DMS114 treated with DMSO at 0.1 percent for 48 hours (cell line): Measurements from ENCODE around the gene TOP3B.
"Not testable (repeated sequence)": the region's sequence is repeated elsewhere in the genome, so short reads cannot be mapped to it uniquely, and the experiment has no call there.

Source experiments
- DNase-seq: peaks from one replicate; lab custom pipeline; 2025; ENCODE audit not compliant: unreplicated experiment; lab: John Stamatoyannopoulos, UW

TOP3B gene

DNA sequence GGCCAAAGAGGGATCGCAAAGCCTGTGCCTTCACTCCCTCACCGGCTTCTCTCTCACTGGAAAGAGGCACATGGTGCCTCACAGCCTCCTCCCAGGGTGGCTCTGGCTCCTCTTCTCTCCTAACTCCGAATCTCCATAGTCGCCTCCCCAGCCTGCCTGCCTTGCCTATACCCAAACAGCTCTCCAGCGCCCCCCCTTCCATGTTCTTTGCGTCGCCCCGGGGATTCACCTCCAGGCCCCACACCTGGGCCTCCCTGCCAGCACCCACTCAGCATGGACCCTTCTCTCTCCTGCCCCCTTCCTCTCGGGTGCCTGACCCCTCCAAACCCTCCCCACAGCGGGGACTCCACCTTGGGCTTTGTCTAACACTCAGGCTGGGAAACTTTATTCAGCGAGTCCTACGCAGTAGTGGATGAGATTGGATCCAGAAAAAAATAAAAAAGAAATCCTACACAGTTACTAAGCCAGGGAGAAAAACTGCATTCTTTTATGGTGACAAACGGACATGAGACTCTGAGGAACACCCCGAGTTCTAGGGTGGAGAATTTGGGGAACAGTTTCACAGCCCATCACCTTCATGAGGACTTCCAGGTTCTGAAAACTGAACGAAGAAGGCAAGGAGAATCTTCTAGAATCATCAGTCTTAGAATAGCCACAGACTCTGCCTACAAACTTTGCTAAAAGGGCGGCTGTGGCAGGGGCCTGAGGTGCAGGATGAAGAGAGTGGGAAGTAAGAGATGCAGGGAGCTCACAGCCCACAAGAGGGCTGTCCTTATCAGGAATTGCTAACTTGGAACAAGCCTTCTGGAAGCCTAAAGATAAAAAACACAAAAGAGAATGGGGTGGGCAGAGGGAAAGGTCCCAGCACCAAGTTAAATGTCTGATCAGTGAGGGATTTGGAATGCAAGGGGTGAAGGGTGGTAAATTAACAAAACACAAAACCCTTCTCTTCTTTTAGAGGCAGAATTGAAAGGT lies 35.3 kb downstream of the TOP3B start:
- DNase-seq, result no peak

DNA sequence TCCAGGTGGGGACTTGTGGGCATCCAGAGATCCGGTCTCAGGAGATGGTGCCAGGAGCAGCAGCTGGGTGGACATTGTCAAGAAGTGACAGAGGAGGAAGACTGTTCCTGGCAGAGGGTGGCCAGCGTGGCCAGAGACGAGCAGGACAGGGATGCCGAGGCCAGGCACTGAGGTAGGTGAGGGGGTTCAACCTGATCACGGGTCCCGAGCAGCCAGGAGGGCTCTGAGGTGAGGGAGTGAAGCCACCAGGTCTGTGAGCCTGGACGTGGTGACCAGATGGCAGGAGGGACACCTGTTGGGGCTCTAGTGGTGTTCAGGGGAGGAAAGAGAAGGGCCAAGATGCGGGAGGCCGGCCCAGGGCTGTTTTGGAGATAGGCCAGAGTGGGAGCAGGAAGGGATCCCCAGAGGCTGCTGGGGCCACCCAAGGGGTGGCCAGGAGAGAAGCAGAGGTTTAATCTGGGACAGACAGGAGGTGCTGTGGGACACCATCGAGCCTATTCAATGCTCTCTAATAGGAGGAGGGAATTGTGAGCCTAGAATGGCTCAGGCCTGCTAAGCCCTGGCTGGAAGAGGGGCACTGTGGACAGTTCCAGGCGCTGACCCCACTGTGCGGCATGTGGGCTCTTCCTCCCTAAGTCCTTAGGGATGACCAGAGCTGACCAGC lies 36.2 kb downstream of the TOP3B start:
- no peak for DNase-seq

DNA sequence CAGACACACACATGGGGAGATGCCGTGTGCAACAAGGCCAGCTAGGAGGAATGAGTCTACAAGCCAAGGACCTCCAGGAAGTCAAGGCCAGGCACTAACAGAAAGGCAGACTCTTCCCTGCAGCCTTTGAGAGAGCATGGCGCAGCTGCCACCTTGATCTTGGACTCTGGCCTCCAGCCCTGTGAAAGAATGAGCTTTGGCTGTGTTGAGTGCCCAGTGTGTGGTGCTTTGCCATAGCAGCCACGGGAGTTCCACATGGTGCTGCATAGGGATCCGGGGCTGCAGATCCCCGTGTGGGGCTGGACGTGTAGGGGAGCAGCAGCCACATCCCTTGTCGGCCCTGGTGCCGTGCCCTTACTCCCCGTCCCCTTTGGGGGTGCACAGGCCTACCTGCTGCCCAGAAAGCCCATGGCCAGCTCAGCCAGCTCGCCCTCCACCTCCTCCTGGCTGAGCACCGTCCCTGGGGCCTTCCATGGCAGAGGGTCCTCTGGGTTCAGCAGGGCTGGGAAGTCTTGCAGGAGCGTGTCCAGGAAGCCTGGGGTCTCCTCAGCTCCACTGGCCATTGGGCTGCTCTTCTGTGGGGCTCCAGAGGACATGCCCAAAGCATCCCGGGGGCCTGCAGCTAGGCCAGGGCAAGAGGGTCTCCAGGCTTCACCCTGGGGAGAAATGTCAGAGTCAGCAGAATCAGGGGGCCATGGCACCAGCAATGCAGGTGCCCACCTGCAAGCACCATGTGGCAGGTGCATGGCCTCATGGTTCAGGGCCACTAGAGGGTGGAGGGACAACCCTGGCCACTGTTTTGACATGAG lies 36.9 kb downstream of the TOP3B start:
- DNase-seq, result no peak

DNA sequence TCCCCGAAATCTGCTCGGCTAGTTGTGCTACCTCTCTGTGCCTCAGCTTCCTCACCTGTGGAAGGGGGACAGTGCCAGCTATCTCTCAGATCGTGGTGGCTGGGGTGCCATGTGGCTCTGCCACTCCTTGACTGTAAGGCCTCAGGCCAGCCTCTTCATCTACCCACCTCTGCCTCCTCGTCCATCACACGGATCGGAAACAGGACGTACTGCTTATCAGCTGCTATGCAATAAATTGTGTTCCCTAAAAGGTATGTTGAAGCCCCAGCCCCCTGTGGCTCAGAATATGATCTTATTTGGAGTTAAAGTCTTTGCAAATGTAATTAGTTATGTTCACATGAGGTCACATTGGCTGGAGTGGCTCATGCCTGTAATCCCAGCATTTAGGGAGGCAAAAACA lies 37.7 kb downstream of the TOP3B start:
- no peak for DNase-seq

DNA sequence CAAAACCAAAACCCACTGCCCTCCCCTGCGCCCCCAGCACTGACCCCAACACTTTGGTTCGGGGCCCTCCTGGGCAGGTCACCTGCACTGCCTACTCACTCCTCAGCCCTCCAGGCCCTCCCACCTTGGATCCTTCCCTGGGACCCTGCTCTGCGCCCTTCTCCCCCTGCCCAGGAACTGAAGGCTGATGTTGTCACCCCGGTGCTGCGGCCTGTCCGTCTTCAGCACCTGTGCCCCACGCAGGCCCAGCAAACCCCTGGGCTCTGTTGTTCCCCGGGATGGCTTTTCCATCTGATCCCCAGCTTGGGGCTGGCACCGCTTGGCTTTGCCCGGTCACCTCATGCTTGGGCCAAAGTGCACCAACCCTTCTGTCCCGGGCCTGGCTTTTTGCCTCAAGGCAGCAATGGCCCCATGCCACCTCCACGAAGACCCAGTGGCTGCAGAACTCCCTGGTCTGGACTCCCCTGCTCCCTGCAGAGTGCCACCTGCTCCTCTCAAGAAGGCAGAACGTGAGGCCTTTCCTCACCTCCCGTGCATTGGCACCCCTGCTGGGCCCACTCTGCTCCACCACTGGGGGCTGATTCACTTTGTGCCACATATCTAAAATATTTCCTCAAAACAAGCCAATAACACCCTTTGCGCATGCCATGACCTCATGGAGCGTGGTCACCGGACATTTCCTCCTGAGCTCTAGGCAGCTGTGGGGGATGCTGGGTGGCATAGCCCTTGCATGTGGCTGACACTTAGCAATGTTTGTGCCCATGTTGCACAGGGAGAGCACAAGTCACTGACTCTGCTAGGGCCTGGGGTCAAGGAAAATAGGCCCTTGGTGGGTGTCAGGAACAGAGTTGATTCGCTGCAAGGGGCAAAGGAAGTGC lies 38.8 kb downstream of the TOP3B start:
- DNase-seq, result no peak

DNA sequence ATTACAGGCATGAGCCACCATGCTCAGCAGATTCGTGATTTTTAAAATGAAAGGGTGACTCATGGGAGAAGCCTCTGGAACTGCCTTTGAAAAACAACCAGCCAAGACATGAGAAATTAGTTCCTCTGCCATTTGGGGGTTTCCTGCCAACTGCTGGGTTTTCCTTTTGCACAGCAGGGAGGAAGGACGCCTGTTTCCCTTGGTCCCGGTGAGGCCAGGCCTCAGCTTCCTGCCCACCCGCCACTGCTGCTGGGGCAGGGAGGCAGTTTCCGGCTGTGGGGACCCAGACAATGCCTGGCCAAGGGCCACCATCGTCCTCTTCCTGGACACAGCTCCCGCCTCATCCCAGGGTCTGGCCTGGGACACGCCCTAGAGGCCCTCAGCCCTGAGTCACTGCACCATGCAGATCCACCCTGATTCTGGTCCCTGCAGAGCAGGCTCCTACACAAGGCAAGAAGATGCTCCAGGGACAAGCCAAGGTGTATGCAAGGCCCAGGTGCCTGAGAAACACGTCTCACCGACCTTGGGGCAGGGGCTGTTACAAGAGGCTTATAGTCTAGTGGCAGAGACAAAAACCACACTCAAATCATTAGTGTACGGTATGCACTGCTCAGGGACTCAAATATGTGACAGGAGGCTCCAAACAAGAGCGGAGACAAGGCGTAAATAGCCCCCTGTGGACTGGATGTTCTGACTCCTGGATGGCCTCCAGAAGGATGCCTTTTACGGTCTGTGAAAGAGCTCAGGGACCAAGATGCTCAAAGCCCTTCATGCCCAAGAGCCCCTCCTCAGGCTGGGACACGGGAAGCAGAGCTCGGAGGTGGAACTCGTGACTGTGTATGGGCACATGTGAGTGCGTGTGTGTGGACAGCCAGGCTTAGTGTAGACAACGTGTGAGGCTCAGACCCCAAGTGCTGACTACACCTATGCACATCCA lies 39.9 kb downstream of the TOP3B start:
- DNase-seq, result no peak

DNA sequence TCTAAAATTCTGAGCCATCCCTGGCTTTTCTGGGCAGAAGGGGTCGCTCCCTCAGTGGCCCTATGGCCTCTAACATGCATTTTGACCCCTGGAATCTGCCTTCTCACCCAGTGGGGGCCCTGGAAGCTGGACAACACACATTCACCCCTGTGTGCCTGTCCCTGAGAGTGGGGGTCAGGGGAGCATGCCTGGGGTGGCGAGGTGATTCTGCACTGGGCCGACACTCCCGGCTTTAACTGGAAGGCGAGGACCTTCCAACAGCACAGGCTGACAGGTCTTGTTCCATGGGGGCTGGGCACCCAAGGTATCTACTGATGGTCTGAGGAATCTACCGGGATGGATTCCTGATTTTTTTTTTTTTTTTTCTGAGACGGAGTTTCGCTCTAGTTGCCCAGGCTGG lies 40.7 kb downstream of the TOP3B start:
- no peak for DNase-seq

DNA sequence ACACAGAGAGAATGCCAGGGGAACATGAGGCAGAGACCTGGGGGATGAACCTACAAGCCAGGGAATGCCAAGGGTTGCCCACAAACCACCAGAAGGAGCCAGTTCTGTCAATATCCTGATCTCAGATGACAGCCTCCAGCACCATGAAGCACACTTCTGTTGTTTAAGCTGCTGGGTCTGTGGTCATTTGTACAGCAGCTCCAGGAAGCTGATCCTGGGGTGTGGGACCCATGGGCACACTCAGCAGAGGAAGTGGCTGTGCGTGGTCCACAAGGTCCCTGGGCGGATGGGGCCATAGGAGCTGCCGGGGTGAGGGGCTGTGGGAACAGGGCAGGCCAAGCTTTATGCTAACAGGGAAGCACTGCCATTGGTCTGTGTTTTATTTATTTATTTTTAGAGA lies 42.1 kb downstream of the TOP3B start:
- DNase-seq, result no peak

DNA sequence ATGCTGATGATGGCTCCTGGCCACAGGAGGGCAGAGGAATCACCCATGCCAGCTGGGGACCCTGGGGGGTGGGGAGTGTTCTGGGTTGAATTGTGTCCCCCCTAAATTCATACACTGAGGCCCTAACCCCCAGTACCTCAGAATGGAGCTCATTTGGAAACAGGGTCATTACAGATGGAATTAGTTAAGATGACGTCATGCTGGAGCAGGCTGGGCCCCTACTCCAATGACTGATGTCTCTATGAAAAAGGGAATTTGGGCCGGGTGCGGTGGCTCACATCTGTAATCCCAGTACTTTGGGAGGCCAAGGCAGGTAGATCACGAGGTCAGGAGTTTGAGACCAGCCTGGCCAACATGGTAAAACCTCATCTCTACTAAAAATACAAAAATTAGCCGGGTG lies 42.7 kb downstream of the TOP3B start:
- DNase-seq, result not testable (repeated sequence)

DNA sequence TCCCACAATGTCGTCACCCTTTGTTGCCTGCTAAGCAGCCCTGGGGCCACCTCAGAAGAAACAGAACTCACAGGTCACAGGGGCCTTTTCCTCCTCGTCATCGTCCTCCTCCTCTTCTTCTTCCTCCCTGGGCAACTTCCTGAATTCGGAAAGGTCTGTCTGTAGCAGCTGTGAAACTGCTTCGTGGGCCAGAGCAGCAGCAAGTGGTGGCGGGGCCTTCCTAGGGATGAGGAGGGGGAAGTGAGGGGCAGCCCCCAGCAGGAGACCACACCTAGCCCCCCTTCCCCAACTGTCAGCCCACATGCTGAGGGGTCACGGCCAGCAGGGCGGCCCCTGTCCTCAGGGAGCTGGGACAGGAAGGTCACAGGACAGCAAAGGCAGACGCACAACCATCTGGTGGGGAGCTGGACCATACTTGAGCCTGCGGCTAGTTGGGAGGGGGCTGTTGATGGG lies 43.1 kb downstream of the TOP3B start:
- no peak for DNase-seq

DNA sequence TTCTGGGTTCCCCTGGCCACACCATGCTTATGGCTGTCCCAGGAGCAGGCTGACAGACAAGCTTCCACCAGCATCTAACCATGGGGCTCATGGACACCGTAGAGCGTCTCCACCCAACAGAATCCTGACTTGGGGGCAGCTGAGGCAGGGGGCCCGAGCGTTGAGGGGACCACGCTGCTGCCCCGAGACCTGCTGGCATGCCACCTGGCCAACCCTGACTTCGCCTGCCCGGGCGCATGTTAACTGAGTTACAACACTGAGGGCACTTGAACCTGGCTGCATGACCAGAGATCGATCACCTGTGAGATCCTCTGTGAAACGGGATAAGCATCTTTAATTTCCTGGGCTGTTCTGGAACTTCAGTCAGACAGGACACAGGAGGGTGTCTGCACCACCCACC lies 43.7 kb downstream of the TOP3B start:
- DNase-seq, result no peak

DNA sequence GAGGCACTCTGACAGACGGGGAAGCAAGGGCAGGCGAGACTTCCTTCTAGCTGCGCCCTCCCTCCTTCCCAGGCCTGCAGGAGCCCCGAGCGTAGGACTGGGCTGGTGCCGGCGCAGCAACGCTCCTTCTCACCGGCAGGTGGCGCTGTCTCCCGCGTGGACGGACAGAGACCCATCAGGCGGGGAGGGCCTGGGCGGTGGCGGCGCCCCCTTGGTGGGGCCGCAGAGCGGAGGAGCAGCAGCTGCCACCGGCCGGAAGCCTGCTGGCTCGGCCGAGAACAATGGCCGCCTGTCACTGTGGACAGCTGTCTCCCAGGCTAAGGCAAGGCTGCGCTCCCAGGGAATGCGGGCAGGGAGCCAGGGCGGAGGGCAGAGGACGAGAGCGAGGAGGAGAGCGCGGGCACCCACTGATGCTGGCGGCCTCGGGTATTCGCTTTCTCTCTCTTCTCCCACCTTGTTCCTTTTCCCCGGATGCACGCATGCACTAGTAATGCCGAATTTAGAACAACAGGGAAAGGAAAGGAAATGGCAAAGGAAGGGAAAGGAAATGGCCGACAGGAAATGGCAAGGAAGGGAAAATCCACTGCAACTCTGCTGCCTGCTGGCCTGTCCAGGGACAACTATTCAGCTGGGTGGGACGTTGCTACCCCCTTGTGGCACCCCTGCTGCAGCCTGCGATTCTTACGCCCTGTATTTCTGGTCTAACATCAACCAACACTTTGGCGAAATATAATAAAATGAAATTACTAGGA lies 44.3 kb downstream of the TOP3B start:
- peak; percentile 74 for DNase-seq

DNA sequence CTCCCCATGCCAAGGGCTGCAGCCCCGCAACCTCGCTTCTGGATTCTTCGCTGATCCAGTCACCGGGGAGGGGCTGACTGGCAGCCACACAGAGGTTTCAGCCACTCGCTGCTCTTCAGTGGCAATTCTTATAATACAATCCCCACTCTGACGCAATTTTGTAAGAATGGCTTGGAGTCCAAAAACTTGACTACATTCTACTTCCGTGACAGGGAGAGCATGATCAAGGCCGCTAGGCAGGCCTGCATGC lies 44.8 kb downstream of the TOP3B start:
- no peak for DNase-seq

DNA sequence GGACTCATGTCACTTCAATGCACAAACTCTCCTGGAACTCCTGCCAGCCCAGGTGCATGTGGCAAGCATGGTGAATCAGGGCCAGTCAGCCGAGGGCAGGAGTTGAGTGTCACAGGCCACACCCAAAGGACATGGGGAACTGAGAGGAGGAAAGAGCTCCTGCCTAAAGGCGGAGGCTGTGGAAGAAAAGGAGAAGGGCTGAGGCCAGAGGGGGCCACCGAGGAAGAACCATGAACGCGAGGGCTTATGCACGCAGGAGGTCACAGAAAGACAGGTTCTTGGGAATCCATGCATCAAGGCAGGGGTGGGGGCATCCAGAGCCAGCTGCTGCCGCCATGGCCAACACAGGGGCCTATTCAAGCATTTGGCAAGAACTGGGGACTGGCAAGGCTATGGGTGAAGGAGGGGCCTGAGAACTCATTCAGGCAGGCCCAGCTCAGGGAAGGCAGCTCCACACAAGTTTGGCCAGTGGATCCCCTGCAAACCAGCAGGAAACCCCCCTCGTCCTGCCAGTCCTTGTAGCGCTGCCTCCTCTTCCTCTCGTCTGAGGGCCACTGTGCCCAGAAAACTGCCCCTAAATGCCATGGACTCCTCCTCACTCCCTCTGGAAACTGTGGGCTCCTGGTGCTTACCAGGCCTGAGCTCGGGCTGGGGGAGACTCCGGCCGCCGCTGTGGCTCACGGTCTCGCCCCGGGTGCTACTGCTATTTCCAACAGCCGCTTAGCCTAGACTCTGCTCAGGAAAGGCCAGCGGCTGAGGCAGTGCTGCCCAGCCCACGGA lies 45.4 kb downstream of the TOP3B start:
- no peak for DNase-seq

DNA sequence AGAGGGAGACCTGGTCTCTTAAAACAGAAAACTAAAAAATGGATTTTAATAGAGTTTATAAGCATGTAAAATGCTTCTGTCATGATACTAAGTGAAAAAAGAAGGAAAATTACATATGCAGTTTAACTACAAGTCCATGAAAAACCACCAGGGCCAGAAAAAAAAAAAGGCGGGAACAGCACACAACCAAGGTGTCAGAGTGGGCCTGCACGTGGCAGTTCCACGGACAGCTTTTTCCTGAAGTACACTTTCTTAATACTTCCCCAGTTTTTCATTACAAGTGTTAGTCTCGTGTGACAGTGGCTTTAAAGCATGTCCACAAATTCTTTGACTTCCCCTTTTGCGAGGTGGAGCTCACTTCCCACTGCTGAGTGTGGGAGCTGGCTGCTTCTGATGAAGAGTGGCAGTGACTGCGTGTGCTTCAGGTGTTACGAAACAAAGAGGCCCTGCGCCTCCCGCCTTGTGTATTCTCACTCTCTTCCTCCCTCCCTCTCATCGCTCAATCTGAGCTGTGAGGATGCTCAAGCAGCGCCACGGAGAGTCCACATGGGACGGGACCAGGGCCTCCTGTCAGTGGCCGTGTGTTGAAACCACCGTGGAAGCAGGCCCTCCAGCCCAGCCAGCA lies 46.3 kb downstream of the TOP3B start:
- DNase-seq, result no peak

DNA sequence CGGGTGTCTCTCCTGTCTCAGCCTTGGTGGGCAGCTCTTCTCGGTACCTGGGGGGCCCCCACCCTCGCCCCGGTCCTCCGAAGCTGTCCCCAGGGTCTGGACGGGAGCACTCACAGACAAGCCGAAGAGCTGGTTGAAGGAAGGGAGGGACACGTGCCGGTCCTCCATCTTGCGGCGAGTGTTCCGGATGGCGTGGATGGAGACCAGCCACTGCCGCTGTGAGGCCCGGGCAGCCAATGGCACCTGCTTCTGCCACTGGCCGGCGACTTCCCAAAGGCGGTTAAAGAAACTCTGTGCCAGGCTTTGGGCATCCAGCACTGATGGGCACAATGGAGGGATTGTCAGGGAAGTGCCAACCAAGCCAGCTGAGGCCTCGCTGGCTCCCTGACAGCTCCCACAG lies 48.7 kb downstream of the TOP3B start:
- DNase-seq, result no peak

DNA sequence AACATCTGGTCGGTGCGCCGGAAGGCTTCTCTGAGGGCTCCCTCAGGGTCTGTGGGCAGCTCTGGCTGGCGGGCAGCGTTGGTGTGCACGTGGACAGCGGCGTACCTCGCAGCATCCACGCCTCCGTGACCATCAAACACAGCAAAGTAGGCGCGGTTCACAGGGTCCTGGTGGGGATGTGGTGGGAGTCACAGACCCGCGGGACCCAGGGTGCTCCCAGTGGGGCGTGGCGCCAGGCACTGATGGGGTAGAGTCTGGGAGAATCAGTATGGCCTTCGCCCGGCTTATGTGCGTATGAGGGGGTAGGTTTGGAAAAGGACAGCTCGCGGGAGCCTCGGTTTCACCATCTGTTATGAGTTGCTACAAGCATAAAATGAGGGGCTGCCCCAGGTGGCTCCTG lies 49.2 kb downstream of the TOP3B start:
- no peak for DNase-seq

DNA sequence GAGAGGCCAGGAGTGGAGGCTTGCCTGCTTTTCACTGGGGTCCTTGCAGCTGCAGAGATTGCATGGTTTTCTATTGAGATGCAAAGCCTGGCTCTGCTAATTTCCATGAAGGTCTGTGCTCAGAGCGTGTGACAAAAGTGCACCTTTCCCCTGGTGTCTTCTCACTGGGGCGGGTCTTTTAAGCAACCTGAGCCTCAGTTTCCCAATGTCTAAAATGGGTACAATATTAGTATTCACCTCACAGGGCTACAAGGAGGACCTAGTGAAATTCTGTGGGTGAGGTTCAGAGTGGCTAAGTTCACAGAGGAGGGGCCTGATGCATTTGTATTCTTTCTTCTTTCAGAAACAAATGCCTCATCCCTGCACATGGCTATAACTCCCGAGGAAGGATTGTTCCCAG lies 50.2 kb downstream of the TOP3B start:
- no peak for DNase-seq
